ENCODE results near the gene FIGLA.

The FIGLA gene

DNA sequence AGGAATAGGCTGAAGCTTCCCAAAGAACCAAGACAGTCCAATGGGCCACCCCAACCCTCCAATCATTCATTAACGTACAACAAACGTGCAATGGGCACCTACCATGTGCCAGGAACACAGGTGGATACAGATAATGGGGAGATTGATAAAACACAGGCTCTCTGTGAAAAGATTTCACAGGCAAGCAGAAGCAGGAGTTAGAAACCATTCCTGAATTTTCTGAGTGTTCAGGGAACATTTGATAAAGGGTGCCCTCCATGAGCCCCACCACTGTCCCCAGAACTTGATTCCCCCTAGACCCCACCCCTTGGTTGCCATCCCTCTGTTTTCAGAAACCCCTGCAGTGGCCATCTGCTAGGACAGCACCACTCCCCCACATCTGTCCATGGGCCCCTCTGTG is 43.7 kb upstream of the FIGLA start:
- no peak overlapping the region for H3K4me2 ChIP-seq (ENCODE audit: low read length)
- H2AFZ ChIP-seq: no peak overlapping the region
- no peaks in the 10 kb centered on the region for H3K79me2 ChIP-seq
- no peak overlapping the region for H3K4me3 ChIP-seq (ENCODE audit: low read depth, low read length)
- no peaks in the 10 kb centered on the region for H3K36me3 ChIP-seq (ENCODE audit: control insufficient read depth, insufficient read depth, low read length)
- no peak overlapping the region for H3K27ac ChIP-seq
- H3K9ac ChIP-seq: no peak overlapping the region
- no peaks in the 10 kb centered on the region for H3K9me3 ChIP-seq (ENCODE audit: control insufficient read depth, low read length)
- no peaks in the 10 kb centered on the region for H3K27me3 ChIP-seq (ENCODE audit: control insufficient read depth, insufficient read depth, low read length)
- no peaks in the 10 kb centered on the region for H3K4me1 ChIP-seq
- no peak for TF ChIP-seq CTCF (IDR thresholded peaks at IDR 0.05)

- H3K36me3 ChIP-seq (ENCODE audit: control insufficient read depth, insufficient read depth, low read length): no peaks in the 10 kb centered on the region
- H3K27ac ChIP-seq: no peak overlapping the region
- no peaks in the 10 kb centered on the region for H3K27me3 ChIP-seq (ENCODE audit: control insufficient read depth, insufficient read depth, low read length)
- no peaks in the 10 kb centered on the region for H3K4me1 ChIP-seq
- no peak overlapping the region for H3K4me3 ChIP-seq (ENCODE audit: low read depth, low read length)
- H3K9me3 ChIP-seq (ENCODE audit: control insufficient read depth, low read length): no peaks in the 10 kb centered on the region
- no peak overlapping the region for H3K9ac ChIP-seq
- no peak overlapping the region for H2AFZ ChIP-seq
- H3K4me2 ChIP-seq (ENCODE audit: low read length): no peak overlapping the region
- no peaks in the 10 kb centered on the region for H3K79me2 ChIP-seq
- TF ChIP-seq CTCF (IDR thresholded peaks at IDR 0.05): no peak
Observed at GRCh38 chr2:70833246-70833645, 42.8 kb upstream of the FIGLA start.

- Histone ChIP-seq H3K79me2 (no peaks in the 10 kb centered on the region), H3K4me3 (ENCODE audit: low read depth, low read length) (no peak overlapping the region), H2AFZ (no peak overlapping the region), H3K4me1 (no peaks in the 10 kb centered on the region), H3K36me3 (ENCODE audit: control insufficient read depth, insufficient read depth, low read length) (no peaks in the 10 kb centered on the region), H3K27me3 (ENCODE audit: control insufficient read depth, insufficient read depth, low read length) (no peaks in the 10 kb centered on the region), H3K9ac (no peak overlapping the region), H3K27ac (no peak overlapping the region), H3K4me2 (ENCODE audit: low read length) (no peak overlapping the region), H3K9me3 (ENCODE audit: control insufficient read depth, low read length) (no peaks in the 10 kb centered on the region)
- no peak for TF ChIP-seq CTCF (IDR thresholded peaks at IDR 0.05)
Observed at GRCh38 chr2:70832386-70832785, 41.9 kb upstream of the FIGLA start.

GRCh38 chr2:70831861-70832260 is 41.4 kb upstream of the FIGLA start:
- Histone ChIP-seq H3K9me3 (ENCODE audit: control insufficient read depth, low read length) (no peaks in the 10 kb centered on the region), H3K27me3 (ENCODE audit: control insufficient read depth, insufficient read depth, low read length) (no peaks in the 10 kb centered on the region), H3K27ac (no peak overlapping the region), H3K4me2 (ENCODE audit: low read length) (no peak overlapping the region), H2AFZ (no peak overlapping the region), H3K79me2 (no peaks in the 10 kb centered on the region), H3K4me3 (ENCODE audit: low read depth, low read length) (no peak overlapping the region), H3K4me1 (no peaks in the 10 kb centered on the region), H3K36me3 (ENCODE audit: control insufficient read depth, insufficient read depth, low read length) (no peaks in the 10 kb centered on the region), H3K9ac (no peak overlapping the region)
- TF ChIP-seq CTCF (IDR thresholded peaks at IDR 0.05): no peak

GRCh38 chr2:70830366-70830765 is 39.9 kb upstream of the FIGLA start:
- Histone ChIP-seq H3K4me1 (no peaks in the 10 kb centered on the region), H3K4me3 (ENCODE audit: low read depth, low read length) (no peak overlapping the region), H3K9me3 (ENCODE audit: control insufficient read depth, low read length) (no peaks in the 10 kb centered on the region), H3K27me3 (ENCODE audit: control insufficient read depth, insufficient read depth, low read length) (no peaks in the 10 kb centered on the region), H3K36me3 (ENCODE audit: control insufficient read depth, insufficient read depth, low read length) (no peaks in the 10 kb centered on the region), H3K9ac (no peak overlapping the region), H3K27ac (no peak overlapping the region), H3K79me2 (no peaks in the 10 kb centered on the region), H2AFZ (no peak overlapping the region), H3K4me2 (ENCODE audit: low read length) (no peak overlapping the region)
- no peak for TF ChIP-seq CTCF (IDR thresholded peaks at IDR 0.05)

Data from parathyroid adenoma (tissue), 2 donors.